Stimulated activated CD4-positive, alpha-beta T cell treated with anti-CD3 and anti-CD28 coated beads, Interleukin-1b, Interleukin-23, amount 100 ng/mL, for 48 hours (primary cell): ENCODE data around the gene ABCA13.

Experiments used
- DNase-seq: peaks from one replicate; pipeline ENCODE4 v3.0.0-alpha.2; 2020

Gene ABCA13

DNA sequence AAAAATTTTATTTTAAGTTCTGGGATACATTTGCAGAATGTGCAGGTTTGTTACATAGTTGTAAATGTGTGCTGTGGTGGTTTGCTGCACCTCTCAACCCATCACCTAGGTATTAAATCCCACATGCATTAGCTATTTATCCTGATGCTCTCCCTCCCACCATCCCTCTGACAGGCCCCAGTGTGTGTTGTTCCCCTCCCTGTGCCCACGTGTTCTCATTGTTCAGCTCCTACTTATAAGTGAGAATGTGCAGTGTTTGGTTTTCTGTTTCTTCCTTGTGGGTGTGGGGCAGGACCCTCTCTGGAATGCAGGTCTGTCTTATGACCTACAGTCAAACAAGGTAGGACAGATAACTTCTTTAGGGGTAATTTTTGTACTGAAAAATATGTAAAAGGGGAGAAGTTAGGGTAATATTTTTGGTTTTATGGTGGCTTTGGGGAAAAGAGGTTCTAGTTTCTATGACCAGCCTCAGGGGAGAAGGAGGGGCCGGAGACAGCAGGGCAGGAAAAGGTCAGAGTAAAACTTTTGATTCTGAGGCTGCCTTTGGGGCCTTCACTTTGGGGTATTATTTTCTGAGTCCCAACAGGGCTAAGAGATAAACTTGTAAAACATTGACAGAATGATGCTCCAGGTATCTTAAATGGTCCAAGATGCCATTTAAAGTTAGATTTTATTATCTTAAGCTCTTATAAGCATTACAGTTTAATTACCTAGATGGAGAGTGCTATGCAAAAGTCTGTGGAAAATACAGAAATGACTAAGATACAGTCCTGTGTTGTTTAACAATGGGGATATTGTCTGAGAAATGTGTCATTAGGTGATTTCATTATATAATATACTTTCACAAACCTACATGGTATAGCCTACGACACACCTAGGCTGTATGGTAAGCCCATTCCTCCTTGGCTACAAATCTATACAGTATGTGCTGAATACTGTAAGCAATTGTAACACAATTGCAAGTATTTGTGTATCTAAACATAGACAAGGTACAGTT, 354.8 kb downstream of the ABCA13 start:
- DNase-seq: no peak

GRCh38 chr7:48528646-48529045, 357.4 kb downstream of the ABCA13 start:
- DNase-seq: no peak

GRCh38 chr7:48537561-48537960, 366.3 kb downstream of the ABCA13 start:
- no peak for DNase-seq

DNA sequence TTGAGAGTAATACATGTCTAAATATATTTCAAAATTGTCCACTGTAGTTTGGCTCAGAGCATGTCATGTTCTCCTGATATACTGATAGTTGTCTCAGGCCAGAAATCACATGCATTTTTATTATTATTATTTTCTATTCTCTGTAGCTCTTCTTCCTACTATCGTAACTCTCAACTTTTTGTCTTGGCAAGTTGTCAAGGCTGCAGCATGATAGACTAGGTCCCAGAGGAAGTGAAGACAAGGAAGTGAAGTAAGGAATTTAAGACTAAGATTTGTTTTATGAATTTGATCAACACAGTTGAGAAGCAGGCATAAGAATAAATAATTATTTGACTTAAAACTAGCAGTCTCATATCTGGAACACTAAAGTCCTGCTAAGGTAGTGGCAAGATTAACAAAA, 369.5 kb downstream of the ABCA13 start:
- no peak for DNase-seq

GRCh38 chr7:48548667-48549066, 377.4 kb downstream of the ABCA13 start:
- DNase-seq: no peak

DNA sequence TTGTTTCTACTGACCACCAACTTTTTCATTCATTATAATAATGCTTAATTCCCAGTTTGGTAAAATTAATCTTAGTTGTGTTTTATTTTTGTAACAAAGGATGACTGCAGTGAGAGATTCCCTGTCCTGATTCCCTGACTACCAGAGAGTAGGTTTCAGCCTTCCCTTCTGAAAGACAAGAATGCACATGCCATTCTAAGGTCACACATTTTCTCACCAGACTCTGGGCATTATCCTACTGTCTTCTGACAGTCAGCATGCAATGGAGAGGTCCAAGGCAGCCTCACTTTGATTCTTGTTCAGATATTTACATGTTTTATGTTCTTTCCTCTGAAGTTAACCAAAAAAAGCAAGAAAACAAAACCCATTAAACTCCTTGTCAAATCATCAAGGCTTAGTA, 380.4 kb downstream of the ABCA13 start:
- DNase-seq: no peak

DNA sequence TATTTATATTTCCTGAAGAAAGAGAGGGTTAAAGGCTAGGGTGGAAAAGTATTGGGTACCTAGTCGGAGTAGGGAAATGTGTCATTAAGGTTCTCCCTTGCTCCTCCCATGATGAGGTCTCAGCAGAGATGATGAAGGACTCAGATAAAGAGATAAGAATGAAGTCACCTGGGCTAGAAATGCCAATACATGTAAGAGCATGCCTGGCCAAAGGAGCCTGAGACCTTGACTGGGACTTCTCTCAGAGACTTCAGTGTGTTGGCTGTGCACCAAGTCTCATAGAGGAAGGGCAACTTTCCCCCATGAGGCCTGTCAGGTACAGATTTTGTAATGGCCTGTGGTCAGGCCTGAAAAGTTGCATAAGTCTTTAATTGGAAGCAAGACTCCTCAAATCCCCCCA, 392.1 kb downstream of the ABCA13 start:
- DNase-seq: no peak

- no peak for DNase-seq
These were observed 404.3 kb downstream of the ABCA13 start for GRCh38 chr7:48575516-48575915.

DNA sequence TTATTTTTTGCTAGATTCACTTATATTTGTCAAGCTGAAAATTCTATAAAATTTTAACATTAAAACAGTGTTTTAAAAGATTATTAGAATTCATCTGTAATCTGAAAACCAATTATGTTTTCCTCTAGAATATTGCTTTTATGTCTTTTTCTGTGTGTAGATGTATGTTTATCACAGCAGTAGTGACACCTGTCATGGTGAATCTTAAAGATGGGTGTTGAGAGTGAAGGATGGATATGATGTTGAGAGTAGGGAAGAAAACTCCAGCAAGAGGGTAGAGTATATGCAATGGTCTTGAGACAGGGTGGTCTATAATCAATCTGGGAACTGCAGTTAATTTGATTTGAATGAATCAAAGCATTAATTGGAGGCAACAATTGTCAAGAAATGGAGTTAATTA, 416.2 kb downstream of the ABCA13 start:
- no peak for DNase-seq

DNA sequence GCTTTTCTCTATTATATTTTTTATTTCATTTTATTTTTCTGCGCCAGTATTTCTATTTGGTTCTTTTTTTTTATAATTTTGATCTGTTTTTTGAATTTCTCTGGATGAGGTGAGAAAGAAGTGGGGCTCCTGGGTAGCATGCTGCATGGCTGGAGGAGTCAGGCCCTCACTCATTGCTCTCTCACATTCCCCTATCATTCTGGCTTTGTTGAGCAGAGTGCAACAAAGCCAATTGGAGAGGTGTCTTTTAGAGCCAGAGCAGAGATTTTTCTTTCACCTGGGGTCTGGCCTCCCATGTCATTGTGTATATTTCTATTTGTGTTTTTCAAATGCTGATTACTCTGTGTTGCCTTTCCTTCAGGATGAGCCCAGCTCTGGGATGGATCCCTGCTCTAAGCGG, 423.1 kb downstream of the ABCA13 start:
- DNase-seq: no peak

DNA sequence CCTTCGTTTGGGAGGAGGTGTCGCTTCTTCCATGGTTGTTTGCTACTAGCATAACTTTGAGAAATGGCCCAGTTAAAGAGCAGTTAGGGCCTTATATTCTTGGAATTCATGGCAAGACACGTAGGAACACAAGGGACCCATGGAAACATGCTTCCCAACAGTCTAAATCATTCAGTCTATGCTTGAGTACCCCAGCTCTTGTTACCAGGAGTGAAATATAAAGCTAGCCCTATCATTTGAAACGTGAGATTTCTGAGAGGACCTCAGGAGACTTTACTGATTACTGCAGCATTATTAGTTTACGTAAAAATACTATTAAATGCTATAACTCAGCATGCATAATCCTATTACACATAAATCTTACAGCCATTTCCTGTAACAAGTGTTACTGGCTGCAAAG, 424.5 kb downstream of the ABCA13 start:
- no peak for DNase-seq

- no peak for DNase-seq
These were observed 439.4 kb downstream of the ABCA13 start for GRCh38 chr7:48610705-48611104.

DNA sequence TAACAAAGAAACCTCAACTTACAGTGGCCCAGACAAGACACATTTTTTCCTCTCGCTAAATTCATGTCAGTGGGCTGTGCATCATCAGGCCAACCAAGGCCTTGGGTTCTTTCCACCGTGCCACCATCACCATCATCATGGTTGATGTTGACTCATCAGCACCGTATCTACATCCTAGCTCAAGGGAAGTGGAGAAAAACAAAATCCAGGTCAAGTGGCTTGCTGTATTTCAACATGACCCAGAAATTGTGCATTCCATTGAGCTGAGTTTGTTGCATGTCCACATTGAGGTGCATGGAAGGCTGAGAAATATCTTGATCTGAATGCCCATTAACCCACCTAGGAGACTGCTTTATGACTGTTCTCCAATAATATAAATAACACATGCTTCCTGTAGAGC, 440.7 kb downstream of the ABCA13 start:
- no peak for DNase-seq

DNA sequence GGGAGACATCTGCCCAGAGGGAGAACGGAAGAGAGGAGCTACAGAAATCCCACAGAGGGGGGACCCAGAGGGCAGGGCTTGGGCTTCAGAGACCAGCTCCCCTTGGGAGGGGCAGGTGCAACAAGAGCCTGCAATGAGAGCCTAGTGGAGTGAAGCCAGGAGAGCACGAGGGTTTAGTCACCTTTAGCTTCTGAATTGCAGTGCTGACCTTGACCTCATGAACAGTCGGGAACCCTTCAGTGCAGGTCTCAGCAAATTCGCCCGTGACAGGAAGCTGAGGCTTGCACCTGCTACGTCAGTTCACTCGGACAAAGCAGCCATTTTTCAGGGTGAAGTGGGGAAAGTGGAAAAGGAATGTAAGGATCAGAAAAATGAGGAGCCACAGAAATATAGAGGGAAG, 446.2 kb downstream of the ABCA13 start:
- no peak for DNase-seq

DNA sequence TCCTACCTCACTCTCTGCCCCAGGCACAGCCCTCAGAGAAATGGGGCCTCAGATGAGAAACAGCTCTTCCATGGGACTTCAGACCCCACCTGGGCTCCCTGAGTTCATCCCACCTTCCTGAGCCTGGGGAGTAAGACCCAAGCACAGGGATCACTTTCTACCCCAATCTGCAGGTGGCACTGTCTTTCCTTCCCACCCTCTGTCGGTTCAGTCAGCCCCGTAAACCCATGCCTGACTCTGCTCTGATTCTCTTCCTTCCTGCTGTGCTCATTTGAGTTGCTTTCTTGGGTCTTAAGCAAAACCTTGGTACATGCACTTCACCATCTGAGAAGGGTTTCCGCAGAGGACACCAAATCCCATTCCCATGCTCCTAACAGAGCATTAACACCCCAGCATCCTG, 446.7 kb downstream of the ABCA13 start:
- DNase-seq: no peak

DNA sequence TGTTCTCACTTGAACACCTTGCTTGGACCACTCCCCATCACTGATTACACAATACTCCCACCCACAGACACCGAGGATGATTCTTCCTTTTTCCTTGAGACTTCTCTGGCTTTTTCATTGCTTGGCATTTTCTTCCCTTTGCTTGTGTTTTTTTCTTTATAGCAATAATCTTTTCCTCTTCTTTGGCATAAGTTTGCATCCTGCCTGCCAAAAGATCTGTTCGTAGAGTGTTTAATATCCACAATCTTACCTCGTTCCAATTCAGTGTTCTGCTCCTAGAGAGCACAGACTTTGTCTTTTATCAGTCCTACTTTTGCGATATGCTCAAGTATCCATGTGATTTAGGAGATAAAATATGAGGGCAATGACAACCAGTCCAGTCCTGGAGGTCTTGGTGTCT, 449.8 kb downstream of the ABCA13 start:
- DNase-seq: no peak

- DNase-seq: no peak
These were observed 455.9 kb downstream of the ABCA13 start for GRCh38 chr7:48627164-48627563.

GRCh38 chr7:48628793-48629349, 457.6 kb downstream of the ABCA13 start:
- no peak for DNase-seq

DNA sequence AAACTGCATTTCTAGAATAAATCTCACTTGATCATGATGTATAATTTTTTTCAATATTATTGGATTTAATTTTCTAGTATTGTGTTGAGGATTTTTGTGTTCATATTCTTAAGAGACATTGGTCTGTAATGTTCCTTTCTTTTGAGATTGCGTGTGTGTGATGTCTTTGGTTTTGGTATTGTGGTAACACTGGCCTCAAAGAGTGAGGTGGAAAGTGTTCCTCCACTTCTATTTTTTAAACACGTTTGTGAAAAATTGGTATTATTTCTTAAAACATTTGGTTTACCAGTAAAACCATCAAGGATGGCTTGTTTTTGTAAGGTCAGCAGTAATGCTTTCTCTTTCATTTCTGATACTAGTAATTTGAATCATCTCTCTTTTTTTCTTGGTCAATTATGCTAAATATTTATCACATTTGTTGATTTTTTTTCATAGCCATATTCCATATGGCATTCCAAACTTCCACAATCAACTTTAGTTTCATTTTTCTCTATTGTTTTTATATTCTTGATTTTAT, 462.9 kb downstream of the ABCA13 start:
- DNase-seq: no peak

DNA sequence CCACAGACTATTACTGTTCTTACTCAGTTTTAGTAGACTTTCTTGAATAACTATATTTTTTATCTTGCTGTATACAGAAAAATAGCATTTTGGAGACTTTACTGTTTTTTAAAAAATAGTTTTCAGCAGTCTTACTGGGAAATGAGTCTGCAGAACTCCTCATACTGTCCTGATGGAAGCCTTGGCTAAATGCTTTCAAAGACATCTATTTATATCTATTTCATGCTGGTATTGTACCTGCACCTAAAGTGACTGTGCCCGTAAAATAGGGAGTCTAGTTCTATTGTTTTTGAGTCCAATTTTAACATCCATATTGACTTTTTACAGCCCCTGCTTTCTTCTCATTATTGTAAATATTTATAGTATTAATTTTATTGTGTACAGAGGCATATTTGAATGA, 464.5 kb downstream of the ABCA13 start:
- DNase-seq: no peak

GRCh38 chr7:48636391-48637015, 465.2 kb downstream of the ABCA13 start:
- no peak for DNase-seq

- DNase-seq: no peak
These were observed 466.1 kb downstream of the ABCA13 start for GRCh38 chr7:48637382-48637781.

DNA sequence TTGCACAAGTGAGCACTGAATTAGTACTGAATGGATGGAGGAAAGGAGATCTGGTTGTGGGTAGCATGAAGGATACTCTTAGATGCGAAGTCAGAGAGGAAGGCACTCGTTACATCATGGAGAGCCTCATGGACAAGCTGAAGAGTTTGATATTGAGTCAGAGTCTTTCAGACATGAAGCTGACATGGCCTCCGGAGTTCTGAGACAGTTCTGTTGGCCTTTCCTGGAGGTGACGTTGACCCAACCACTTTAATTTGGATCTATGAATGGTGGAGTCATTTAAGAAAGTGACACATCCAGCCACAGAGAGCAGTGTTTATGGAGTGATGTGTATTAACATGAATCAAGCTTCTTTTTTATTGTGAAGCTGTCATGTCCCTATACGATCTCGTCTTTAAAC, 466.8 kb downstream of the ABCA13 start:
- DNase-seq: no peak
